Measurements from ENCODE around the gene RGS6. TPM values are rescaled to one million over a fixed set of nuclear protein-coding genes. Genes with fewer than 3 reads are reported as not detected.

RGS6 gene
- total RNA-seq, 1 experiment from 2014 or later = not detected

GRCh38 chr14:72120315-72120714, 188.1 kb downstream of the RGS6 start:
- H3K4me1 Mint-ChIP-seq (ENCODE audit: low read depth, unreplicated experiment) = no peaks in the 10 kb centered on the region
- H3K9me3 Mint-ChIP-seq (ENCODE audit: low read depth, unreplicated experiment) = no peaks in the 10 kb centered on the region
- BruUV-seq (replicated peaks) = no TSS peak
- H3K36me3 Mint-ChIP-seq (ENCODE audit: insufficient read depth, unreplicated experiment) = no peaks in the 10 kb centered on the region
- peaks cover 27% of the 10 kb centered on the region for H3K27me3 Mint-ChIP-seq (ENCODE audit: unreplicated experiment)
- CTCF ChIA-PET = no interaction called here
- no peak overlapping the region for H3K27ac Mint-ChIP-seq (ENCODE audit: unreplicated experiment)
- no peak for TF ChIP-seq CTCF (IDR thresholded peaks at IDR 0.05; ENCODE audit: unreplicated experiment)
- no peak overlapping the region for H3K4me3 Mint-ChIP-seq (ENCODE audit: low read depth, unreplicated experiment)
- no peak for DNase-seq
- intact Hi-C loops (cut with micrococcal nuclease; ENCODE audit: unreplicated experiment) = no loop called here

- DNase-seq = no peak
- H3K9me3 Mint-ChIP-seq (ENCODE audit: low read depth, unreplicated experiment) = no peaks in the 10 kb centered on the region
- intact Hi-C loops (cut with micrococcal nuclease; ENCODE audit: unreplicated experiment) = no loop called here
- BruUV-seq (replicated peaks) = no TSS peak
- H3K27me3 Mint-ChIP-seq (ENCODE audit: unreplicated experiment) = peaks cover 25% of the 10 kb centered on the region
- H3K36me3 Mint-ChIP-seq (ENCODE audit: insufficient read depth, unreplicated experiment) = no peaks in the 10 kb centered on the region
- H3K4me1 Mint-ChIP-seq (ENCODE audit: low read depth, unreplicated experiment) = no peaks in the 10 kb centered on the region
- CTCF ChIA-PET = no interaction called here
- H3K27ac Mint-ChIP-seq (ENCODE audit: unreplicated experiment) = no peak overlapping the region
- TF ChIP-seq CTCF (IDR thresholded peaks at IDR 0.05; ENCODE audit: unreplicated experiment) = no peak
- no peak overlapping the region for H3K4me3 Mint-ChIP-seq (ENCODE audit: low read depth, unreplicated experiment)
Measured at GRCh38 chr14:72123755-72124154, 191.5 kb downstream of the RGS6 start.

GRCh38 chr14:72124171-72124570, 191.9 kb downstream of the RGS6 start:
- no TSS peak for BruUV-seq (replicated peaks)
- CTCF ChIA-PET = no interaction called here

GRCh38 chr14:72126091-72126490, 193.9 kb downstream of the RGS6 start:
- Mint-ChIP-seq H3K27ac (ENCODE audit: unreplicated experiment) (no peak overlapping the region), H3K4me1 (ENCODE audit: low read depth, unreplicated experiment) (no peaks in the 10 kb centered on the region), H3K9me3 (ENCODE audit: low read depth, unreplicated experiment) (no peaks in the 10 kb centered on the region), H3K27me3 (ENCODE audit: unreplicated experiment) (peaks cover 18% of the 10 kb centered on the region), H3K4me3 (ENCODE audit: low read depth, unreplicated experiment) (no peak overlapping the region), H3K36me3 (ENCODE audit: insufficient read depth, unreplicated experiment) (no peaks in the 10 kb centered on the region)
- no peak for DNase-seq
- no peak for TF ChIP-seq CTCF (IDR thresholded peaks at IDR 0.05; ENCODE audit: unreplicated experiment)
- no TSS peak for BruUV-seq (replicated peaks)
- CTCF ChIA-PET = no interaction called here
- intact Hi-C loops (cut with micrococcal nuclease; ENCODE audit: unreplicated experiment) = no loop called here

More at GRCh38 chr14:72124171-72124570, 191.9 kb downstream of the RGS6 start:
- Mint-ChIP-seq H3K27me3 (ENCODE audit: unreplicated experiment) (peaks cover 21% of the 10 kb centered on the region), H3K4me3 (ENCODE audit: low read depth, unreplicated experiment) (no peak overlapping the region), H3K9me3 (ENCODE audit: low read depth, unreplicated experiment) (no peaks in the 10 kb centered on the region), H3K4me1 (ENCODE audit: low read depth, unreplicated experiment) (no peaks in the 10 kb centered on the region), H3K27ac (ENCODE audit: unreplicated experiment) (no peak overlapping the region), H3K36me3 (ENCODE audit: insufficient read depth, unreplicated experiment) (no peaks in the 10 kb centered on the region)
- TF ChIP-seq CTCF (IDR thresholded peaks at IDR 0.05; ENCODE audit: unreplicated experiment) = no peak
- intact Hi-C loops (cut with micrococcal nuclease; ENCODE audit: unreplicated experiment) = no loop called here
- no peak for DNase-seq
